ENCODE data around the gene CLDND2. TPM values are rescaled to one million over a fixed set of nuclear protein-coding genes. Genes with fewer than 3 reads are reported as not detected.
A peak's percentile ranks its signal among the peaks of the same experiment; 100 is the strongest.
"Not testable (repeated sequence)": the region's sequence is repeated elsewhere in the genome, so short reads cannot be mapped to it uniquely, and the experiment has no call there.

The CLDND2 gene
- 1 to 10 TPM in 1 of 2 donors, under 1 TPM in 1; 0.37 to 1.5 TPM for total RNA-seq

- no peaks in the 10 kb centered on the region for H3K9me3 Mint-ChIP-seq
- peaks cover 25% of the 10 kb centered on the region for H3K36me3 Mint-ChIP-seq (ENCODE audit: low read depth)
- H3K4me1 Mint-ChIP-seq = peaks cover 43% of the 10 kb centered on the region
- ATAC-seq (replicated peaks) = no peak
- H3K27me3 Mint-ChIP-seq = no peaks in the 10 kb centered on the region
- H3K4me3 Mint-ChIP-seq = peak within 1 kb of the TSS; percentile 100
- peak within 1 kb of the TSS; percentile 98 for H3K27ac Mint-ChIP-seq
These were observed at the start of gene CLDND2 for GRCh38 chr19:51368366-51369282. TSS of gene CLDND2 (minus strand) at chr19:51369003. CDS start at chr19:51368577, 426 bp downstream.

GRCh38 chr19:51417810-51418157 is 49.0 kb upstream of the CLDND2 start:
- Mint-ChIP-seq H3K27ac (no peak overlapping the region), H3K9me3 (no peaks in the 10 kb centered on the region), H3K36me3 (ENCODE audit: low read depth) (no peaks in the 10 kb centered on the region), H3K27me3 (peaks cover 15% of the 10 kb centered on the region), H3K4me1 (peaks cover 9% of the 10 kb centered on the region), H3K4me3 (no peak overlapping the region)
- ATAC-seq (replicated peaks) = no peak

GRCh38 chr19:51417107-51417809 is 48.5 kb upstream of the CLDND2 start, which contains the start of gene SIGLEC10:
TSS of gene SIGLEC10 (minus strand) at chr19:51417642. CDS start at chr19:51417581, 61 bp downstream.
- Mint-ChIP-seq H3K36me3 (ENCODE audit: low read depth) (no peaks in the 10 kb centered on the region), H3K4me3 (no peak within 1 kb of the TSS), H3K4me1 (peaks cover 9% of the 10 kb centered on the region), H3K27ac (no peak within 1 kb of the TSS), H3K27me3 (peaks cover 16% of the 10 kb centered on the region), H3K9me3 (no peaks in the 10 kb centered on the region)
- ATAC-seq (replicated peaks) = peak; percentile 76

GRCh38 chr19:51416422-51416821 is 47.6 kb upstream of the CLDND2 start:
- H3K27ac Mint-ChIP-seq; H3K4me3 Mint-ChIP-seq; H3K4me1 Mint-ChIP-seq; ATAC-seq (replicated peaks); H3K36me3 Mint-ChIP-seq (ENCODE audit: low read depth); H3K9me3 Mint-ChIP-seq: not testable (repeated sequence)
- H3K27me3 Mint-ChIP-seq = peaks cover 16% of the 10 kb centered on the region

GRCh38 chr19:51415187-51415586 is 46.4 kb upstream of the CLDND2 start:
- Mint-ChIP-seq H3K4me1 (peaks cover 5% of the 10 kb centered on the region), H3K36me3 (ENCODE audit: low read depth) (no peaks in the 10 kb centered on the region)

GRCh38 chr19:51410950-51411748 is 42.3 kb upstream of the CLDND2 start:
- Mint-ChIP-seq H3K9me3 (no peaks in the 10 kb centered on the region), H3K27ac (no peak overlapping the region), H3K4me3 (no peak overlapping the region), H3K36me3 (ENCODE audit: low read depth) (no peaks in the 10 kb centered on the region), H3K27me3 (peaks cover 7% of the 10 kb centered on the region), H3K4me1 (no peaks in the 10 kb centered on the region)
- no peak for ATAC-seq (replicated peaks)

More at GRCh38 chr19:51415187-51415586, 46.4 kb upstream of the CLDND2 start:
- ATAC-seq (replicated peaks) = no peak
- Mint-ChIP-seq H3K27me3 (peaks cover 16% of the 10 kb centered on the region), H3K4me3 (no peak overlapping the region), H3K9me3 (no peaks in the 10 kb centered on the region), H3K27ac (no peak overlapping the region)

GRCh38 chr19:51407511-51408131 is 38.8 kb upstream of the CLDND2 start:
- H3K36me3 Mint-ChIP-seq (ENCODE audit: low read depth) = no peaks in the 10 kb centered on the region
- no peak overlapping the region for H3K27ac Mint-ChIP-seq
- H3K4me1 Mint-ChIP-seq = peaks cover 5% of the 10 kb centered on the region
- no peak overlapping the region for H3K4me3 Mint-ChIP-seq
- peaks cover 3% of the 10 kb centered on the region for H3K9me3 Mint-ChIP-seq
- peak; percentile 74 for ATAC-seq (replicated peaks)
- peaks cover 14% of the 10 kb centered on the region for H3K27me3 Mint-ChIP-seq

- H3K27ac Mint-ChIP-seq = no peak overlapping the region
- no peak overlapping the region for H3K4me3 Mint-ChIP-seq
- H3K27me3 Mint-ChIP-seq = peaks cover 7% of the 10 kb centered on the region
- peaks cover 5% of the 10 kb centered on the region for H3K4me1 Mint-ChIP-seq
- no peak for ATAC-seq (replicated peaks)
- H3K36me3 Mint-ChIP-seq (ENCODE audit: low read depth) = no peaks in the 10 kb centered on the region
- H3K9me3 Mint-ChIP-seq = peaks cover 11% of the 10 kb centered on the region
These were observed 33.3 kb upstream of the CLDND2 start for GRCh38 chr19:51402117-51402516.

- H3K4me3 Mint-ChIP-seq; H3K4me1 Mint-ChIP-seq; H3K36me3 Mint-ChIP-seq (ENCODE audit: low read depth); ATAC-seq (replicated peaks); H3K27me3 Mint-ChIP-seq: not testable (repeated sequence)
- Mint-ChIP-seq H3K9me3 (peaks cover 11% of the 10 kb centered on the region), H3K27ac (peak overlapping the region; percentile 5)
These were observed 31.1 kb upstream of the CLDND2 start for GRCh38 chr19:51399936-51400335.

GRCh38 chr19:51399231-51399630 is 30.4 kb upstream of the CLDND2 start:
- no peak for ATAC-seq (replicated peaks)
- Mint-ChIP-seq H3K27me3 (peaks cover 7% of the 10 kb centered on the region), H3K27ac (no peak overlapping the region), H3K36me3 (ENCODE audit: low read depth) (peaks cover 13% of the 10 kb centered on the region), H3K4me1 (peaks cover 5% of the 10 kb centered on the region), H3K4me3 (no peak overlapping the region), H3K9me3 (peaks cover 11% of the 10 kb centered on the region)

- Mint-ChIP-seq H3K4me1 (peaks cover 5% of the 10 kb centered on the region), H3K27ac (no peak overlapping the region), H3K4me3 (no peak overlapping the region), H3K9me3 (peaks cover 11% of the 10 kb centered on the region), H3K36me3 (ENCODE audit: low read depth) (peaks cover 17% of the 10 kb centered on the region), H3K27me3 (peaks cover 3% of the 10 kb centered on the region)
- no peak for ATAC-seq (replicated peaks)
These were observed 29.4 kb upstream of the CLDND2 start for GRCh38 chr19:51398096-51398704.

- ATAC-seq (replicated peaks); H3K9me3 Mint-ChIP-seq; H3K27me3 Mint-ChIP-seq; H3K27ac Mint-ChIP-seq; H3K4me1 Mint-ChIP-seq; H3K4me3 Mint-ChIP-seq: not testable (repeated sequence)
- peaks cover 17% of the 10 kb centered on the region for H3K36me3 Mint-ChIP-seq (ENCODE audit: low read depth)
These were observed 28.6 kb upstream of the CLDND2 start for GRCh38 chr19:51397453-51397852.

- Mint-ChIP-seq H3K4me1 (peaks cover 13% of the 10 kb centered on the region), H3K36me3 (ENCODE audit: low read depth) (peaks cover 17% of the 10 kb centered on the region), H3K27me3 (no peaks in the 10 kb centered on the region), H3K27ac (peak overlapping the region; percentile 97), H3K9me3 (no peaks in the 10 kb centered on the region), H3K4me3 (peak overlapping the region; percentile 96)
- no peak for ATAC-seq (replicated peaks)
These were observed 27.4 kb upstream of the CLDND2 start for GRCh38 chr19:51396175-51396574.
